Measurements from ENCODE around the gene GPR87. TPM values are rescaled to one million over a fixed set of nuclear protein-coding genes. Genes with fewer than 3 reads are reported as not detected.

GPR87 gene
- total and polyA plus RNA-seq, 10 donors: not detected

- Histone ChIP-seq H3K36me3 (no peaks in the 10 kb centered on the region), H3K9me3 (no peaks in the 10 kb centered on the region), H3K4me1 (peaks cover 0 to 46% (median 0%) of the 10 kb centered on the region in 6 donors), H3K27ac (peak overlapping the region in 1 of 8 donors; percentile 85), H3K4me3 (no peak overlapping the region), H3K27me3 (replicated peaks in 1 of 7) (no peaks in the 10 kb centered on the region)
- intact Hi-C loops (cut with DNase I; ENCODE audit: low total_unique reads): no loop called here
- no peak for DNase-seq
- TF ChIP-seq, protein P1, sequence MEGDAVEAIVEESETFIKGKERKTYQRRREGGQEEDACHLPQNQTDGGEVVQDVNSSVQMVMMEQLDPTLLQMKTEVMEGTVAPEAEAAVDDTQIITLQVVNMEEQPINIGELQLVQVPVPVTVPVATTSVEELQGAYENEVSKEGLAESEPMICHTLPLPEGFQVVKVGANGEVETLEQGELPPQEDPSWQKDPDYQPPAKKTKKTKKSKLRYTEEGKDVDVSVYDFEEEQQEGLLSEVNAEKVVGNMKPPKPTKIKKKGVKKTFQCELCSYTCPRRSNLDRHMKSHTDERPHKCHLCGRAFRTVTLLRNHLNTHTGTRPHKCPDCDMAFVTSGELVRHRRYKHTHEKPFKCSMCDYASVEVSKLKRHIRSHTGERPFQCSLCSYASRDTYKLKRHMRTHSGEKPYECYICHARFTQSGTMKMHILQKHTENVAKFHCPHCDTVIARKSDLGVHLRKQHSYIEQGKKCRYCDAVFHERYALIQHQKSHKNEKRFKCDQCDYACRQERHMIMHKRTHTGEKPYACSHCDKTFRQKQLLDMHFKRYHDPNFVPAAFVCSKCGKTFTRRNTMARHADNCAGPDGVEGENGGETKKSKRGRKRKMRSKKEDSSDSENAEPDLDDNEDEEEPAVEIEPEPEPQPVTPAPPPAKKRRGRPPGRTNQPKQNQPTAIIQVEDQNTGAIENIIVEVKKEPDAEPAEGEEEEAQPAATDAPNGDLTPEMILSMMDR (IDR thresholded peaks at IDR 0.05 in 8 of 11, conservative IDR thresholded peaks at IDR 0.05 in 3 of 11): no peak
- no peak for TF ChIP-seq POLR2AphosphoS5 (IDR thresholded peaks at IDR 0.05)
- no peak for TF ChIP-seq POLR2A (IDR thresholded peaks at IDR 0.05)
- WGBS, 5 donors: 60 to 86% (median 71%) methylated on average over 1 of the region's 1 CpG
These were observed 5.9 kb upstream of the GPR87 start for GRCh38 chr3:151322511-151322910.

- Histone ChIP-seq H3K27me3 (replicated peaks in 1 of 7) (no peaks in the 10 kb centered on the region), H3K4me1 (peaks cover 0 to 38% (median 0%) of the 10 kb centered on the region in 6 donors), H3K36me3 (no peaks in the 10 kb centered on the region), H3K27ac (peak overlapping the region in 3 of 8 donors; percentile 8 to 85 (median 24)), H3K9me3 (no peaks in the 10 kb centered on the region), H3K4me3 (no peak overlapping the region)
- no peak for DNase-seq
- no peak for TF ChIP-seq POLR2AphosphoS5 (IDR thresholded peaks at IDR 0.05)
- TF ChIP-seq POLR2A (IDR thresholded peaks at IDR 0.05): no peak
- TF ChIP-seq, protein P1 (IDR thresholded peaks at IDR 0.05 in 8 of 11, conservative IDR thresholded peaks at IDR 0.05 in 3 of 11): no peak
- WGBS, 5 donors: 12 to 43% (median 19%) methylated on average over 1 of the region's 1 CpG
- intact Hi-C loops (cut with DNase I; ENCODE audit: low total_unique reads): no loop called here
These were observed 4.9 kb upstream of the GPR87 start for GRCh38 chr3:151321526-151321925.

DNA sequence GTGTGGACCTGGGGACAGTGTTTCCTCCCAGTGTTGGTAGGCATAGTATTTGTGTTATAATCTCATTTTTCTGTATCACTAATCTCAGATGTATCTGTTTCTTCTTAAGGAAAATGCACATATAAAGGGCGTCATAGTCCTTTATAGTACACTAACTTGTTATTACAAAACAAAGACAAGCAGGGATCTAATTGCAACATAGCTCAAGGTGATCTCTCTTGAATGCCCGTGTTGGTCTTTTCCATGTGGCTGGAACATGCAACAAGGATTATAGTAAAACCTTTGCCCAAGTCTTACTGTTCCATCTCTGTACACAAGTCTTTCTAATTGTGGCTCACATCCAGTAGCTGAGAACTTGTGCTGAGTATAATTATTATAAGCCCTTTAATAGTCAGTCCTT is 3.5 kb upstream of the GPR87 start:
- H3K27ac ChIP-seq: peak overlapping the region in 1 of 8 donors; percentile 85
- H3K27me3 ChIP-seq (replicated peaks in 1 of 7): no peaks in the 10 kb centered on the region
- H3K4me1 ChIP-seq: peaks cover 0 to 28% (median 0%) of the 10 kb centered on the region in 6 donors
- H3K36me3 ChIP-seq: no peaks in the 10 kb centered on the region
- no peak for DNase-seq
- H3K9me3 ChIP-seq: no peaks in the 10 kb centered on the region
- intact Hi-C loops (cut with DNase I; ENCODE audit: low total_unique reads): no loop called here
- WGBS, 5 donors: 63 to 91% (median 81%) methylated on average over 2 of the region's 2 CpGs
- TF ChIP-seq POLR2AphosphoS5 (IDR thresholded peaks at IDR 0.05) (no peak), POLR2A (IDR thresholded peaks at IDR 0.05) (no peak)
- TF ChIP-seq, protein P1 (IDR thresholded peaks at IDR 0.05 in 8 of 11, conservative IDR thresholded peaks at IDR 0.05 in 3 of 11): no peak
- no peak overlapping the region for H3K4me3 ChIP-seq

GRCh38 chr3:151319628-151320027 is 3.0 kb upstream of the GPR87 start:
- DNase-seq: no peak
- intact Hi-C loops (cut with DNase I; ENCODE audit: low total_unique reads): no loop called here
- H3K27ac ChIP-seq: peak overlapping the region in 2 of 8 donors; percentile 73 to 85
- no peak overlapping the region for H3K4me3 ChIP-seq
- TF ChIP-seq POLR2AphosphoS5 (IDR thresholded peaks at IDR 0.05): no peak
- no peak for TF ChIP-seq POLR2A (IDR thresholded peaks at IDR 0.05)
- TF ChIP-seq, protein P1 (IDR thresholded peaks at IDR 0.05 in 8 of 11, conservative IDR thresholded peaks at IDR 0.05 in 3 of 11): no peak
- H3K4me1 ChIP-seq: peaks cover 0 to 28% (median 0%) of the 10 kb centered on the region in 6 donors
- no peaks in the 10 kb centered on the region for H3K36me3 ChIP-seq
- H3K27me3 ChIP-seq (replicated peaks in 1 of 7): no peaks in the 10 kb centered on the region
- no peaks in the 10 kb centered on the region for H3K9me3 ChIP-seq
- 72 to 83% (median 76%) methylated on average over 4 of the region's 4 CpGs for WGBS, 5 donors
